Measurements from ENCODE around the gene NECTIN1.

GRCh38 chr11:119623682-119624081 lies 105.3 kb downstream of the NECTIN1 start:
- TF ChIP-seq, protein P1, sequence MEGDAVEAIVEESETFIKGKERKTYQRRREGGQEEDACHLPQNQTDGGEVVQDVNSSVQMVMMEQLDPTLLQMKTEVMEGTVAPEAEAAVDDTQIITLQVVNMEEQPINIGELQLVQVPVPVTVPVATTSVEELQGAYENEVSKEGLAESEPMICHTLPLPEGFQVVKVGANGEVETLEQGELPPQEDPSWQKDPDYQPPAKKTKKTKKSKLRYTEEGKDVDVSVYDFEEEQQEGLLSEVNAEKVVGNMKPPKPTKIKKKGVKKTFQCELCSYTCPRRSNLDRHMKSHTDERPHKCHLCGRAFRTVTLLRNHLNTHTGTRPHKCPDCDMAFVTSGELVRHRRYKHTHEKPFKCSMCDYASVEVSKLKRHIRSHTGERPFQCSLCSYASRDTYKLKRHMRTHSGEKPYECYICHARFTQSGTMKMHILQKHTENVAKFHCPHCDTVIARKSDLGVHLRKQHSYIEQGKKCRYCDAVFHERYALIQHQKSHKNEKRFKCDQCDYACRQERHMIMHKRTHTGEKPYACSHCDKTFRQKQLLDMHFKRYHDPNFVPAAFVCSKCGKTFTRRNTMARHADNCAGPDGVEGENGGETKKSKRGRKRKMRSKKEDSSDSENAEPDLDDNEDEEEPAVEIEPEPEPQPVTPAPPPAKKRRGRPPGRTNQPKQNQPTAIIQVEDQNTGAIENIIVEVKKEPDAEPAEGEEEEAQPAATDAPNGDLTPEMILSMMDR (conservative IDR thresholded peaks at IDR 0.05 in 1 of 2, IDR thresholded peaks at IDR 0.05 in 1 of 2; ENCODE audit: extremely low read depth in 1 of 2, insufficient read depth in 1 of 2, low read depth in 1 of 2, low read length in 2 of 2), result peak in 1 of 2 donors; percentile 17
- TF ChIP-seq EZH2 (IDR thresholded peaks at IDR 0.05; ENCODE audit: borderline replicate concordance, low read length), result no peak
